Activated CD4-positive, alpha-beta T cell treated with anti-CD3 and anti-CD28 coated beads for 1 hour (primary cell): Measurements from ENCODE around the gene GNB5.

Source experiments
- DNase-seq: peaks from one replicate; pipeline ENCODE4 v3.0.0-alpha.2; 2020

The GNB5 gene

DNA sequence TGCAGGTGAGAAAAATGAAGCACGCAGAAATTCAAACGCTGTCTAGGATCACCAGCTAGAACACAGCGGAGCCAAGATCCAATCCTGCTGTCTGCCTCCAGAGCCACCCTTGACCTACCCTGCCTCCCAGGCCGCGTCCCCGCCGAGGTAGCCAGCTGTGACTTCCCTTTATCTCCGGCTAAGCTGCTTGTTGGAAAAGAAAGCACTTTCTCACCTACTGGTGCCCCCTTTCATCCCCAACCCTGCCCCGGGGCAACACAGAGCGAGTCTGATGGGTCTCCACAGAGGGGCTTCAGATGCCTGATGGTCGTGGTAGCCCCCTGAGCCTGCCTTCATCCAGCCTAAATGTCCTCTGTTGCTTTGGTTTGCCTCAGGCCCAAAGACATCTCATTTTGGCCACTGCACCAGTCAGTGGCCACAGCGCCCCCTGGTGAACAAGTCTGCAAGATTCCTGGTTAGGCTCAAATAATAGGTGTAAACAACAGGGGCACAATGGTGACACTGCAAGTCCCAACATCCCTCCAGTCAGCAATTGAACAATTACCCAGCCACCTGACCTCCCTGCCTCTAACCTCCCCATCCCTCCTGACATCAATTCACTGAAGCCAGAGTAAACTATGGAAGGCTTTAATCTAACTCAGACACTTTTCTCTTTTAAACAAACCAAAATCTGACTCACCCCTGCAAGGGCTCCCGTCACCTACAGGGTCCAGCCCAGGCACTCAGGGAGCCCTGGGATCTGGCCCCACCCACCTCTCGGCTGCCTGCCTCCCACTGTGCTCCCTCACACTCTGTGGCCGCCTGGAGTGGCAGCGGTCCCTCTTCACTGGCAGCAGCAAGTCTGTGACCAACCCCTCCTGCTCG is 51.4 kb downstream of the GNB5 start:
- peak; percentile 31 for DNase-seq

DNA sequence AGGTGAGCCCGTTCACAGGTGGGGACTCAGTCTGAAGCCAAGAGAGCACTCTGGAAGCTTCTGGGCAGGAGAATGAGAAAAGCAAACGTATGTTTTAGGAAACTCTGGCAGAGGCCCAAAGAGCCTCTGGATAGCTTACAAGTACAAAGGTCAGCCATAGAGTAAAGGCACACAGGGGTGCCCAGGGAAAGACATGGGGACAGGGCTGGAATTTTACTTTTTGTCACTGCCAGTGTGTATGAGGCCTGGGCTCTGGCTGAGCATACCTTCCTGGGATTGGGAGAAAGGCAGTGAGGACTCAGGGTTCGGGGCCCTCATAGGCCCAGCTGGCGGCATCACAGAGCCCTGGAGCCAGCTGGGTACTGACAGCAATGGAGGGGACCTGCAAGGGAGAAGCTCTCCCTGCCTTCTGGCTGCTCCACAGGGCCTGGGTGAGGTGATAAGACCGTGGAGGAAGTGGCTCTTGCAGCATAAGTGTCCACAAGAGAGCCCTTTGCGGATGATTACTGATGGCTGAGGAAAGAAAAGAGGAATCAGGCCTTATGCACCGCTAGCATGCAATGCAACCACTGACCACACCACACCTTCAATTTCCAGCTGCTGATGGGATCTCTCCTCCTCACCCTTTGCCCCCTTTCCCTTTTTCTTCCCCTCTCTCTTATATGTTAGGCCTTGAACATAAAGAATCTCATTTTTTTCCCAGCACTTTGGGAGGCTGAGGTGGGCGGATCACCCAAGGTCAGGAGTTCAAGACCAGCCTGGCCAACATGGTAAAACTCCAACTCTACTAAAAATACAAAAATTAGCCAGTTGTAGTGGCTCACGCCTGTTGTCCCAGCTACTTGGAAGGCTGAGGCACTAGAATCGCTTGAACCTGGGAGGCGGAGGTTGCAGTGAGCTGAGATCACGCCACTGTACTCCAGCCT is 53.5 kb downstream of the GNB5 start:
- DNase-seq, result no peak

DNA sequence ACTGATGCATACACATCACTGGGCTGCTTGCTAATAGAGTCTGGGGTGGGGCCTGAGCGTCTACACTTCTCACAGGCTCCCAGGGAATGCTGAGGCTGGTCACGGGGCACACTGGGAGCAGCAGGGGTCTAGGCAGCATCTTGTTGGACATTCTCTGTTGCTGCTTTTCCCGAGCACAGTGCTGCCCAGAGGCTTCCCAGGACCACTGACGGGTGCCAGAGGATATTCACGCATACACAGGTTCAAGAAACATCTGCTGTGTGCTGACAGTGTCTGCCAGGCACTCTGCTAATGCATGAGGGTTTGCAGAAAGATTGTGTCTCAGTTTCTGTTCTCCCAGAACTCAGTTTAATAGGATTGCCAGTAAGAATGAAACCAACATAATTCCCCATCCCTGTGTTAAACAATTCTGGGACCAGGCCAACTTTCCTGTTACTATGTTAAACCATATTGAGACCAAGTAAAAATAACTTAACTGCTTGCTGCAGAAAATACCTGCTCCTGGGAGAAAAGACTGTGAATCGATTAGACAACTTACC is 54.7 kb downstream of the GNB5 start:
- no peak for DNase-seq

DNA sequence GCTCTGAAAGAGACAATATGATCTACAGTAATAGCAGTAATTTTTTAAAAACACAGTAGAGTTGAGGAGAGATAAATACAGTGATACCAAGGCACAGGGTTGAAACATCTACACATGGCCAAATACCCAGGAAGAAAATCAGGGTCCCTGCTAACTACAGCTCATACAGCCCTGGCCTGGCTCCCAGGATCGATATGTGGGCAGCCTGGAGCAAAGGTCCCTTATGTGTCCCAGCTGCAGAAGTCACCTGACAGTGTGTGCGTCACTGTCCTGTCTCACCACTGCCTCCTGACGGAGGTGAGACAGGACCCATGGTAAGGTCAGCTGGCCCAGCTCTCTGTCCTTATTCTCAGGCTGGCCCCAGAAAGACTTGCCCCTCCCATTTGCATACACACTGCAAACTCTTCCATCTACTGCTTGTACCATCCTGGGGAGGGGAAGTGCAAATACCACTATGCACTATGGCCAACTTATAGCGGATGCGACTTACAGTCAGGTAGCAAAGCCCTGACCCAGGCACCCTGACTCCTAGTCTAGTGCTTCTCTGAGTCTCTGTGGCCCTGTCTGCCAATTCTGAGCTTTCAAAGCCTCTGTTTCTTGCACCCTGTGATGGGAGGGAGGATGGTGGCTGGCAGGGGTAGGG is 56.6 kb downstream of the GNB5 start:
- no peak for DNase-seq

DNA sequence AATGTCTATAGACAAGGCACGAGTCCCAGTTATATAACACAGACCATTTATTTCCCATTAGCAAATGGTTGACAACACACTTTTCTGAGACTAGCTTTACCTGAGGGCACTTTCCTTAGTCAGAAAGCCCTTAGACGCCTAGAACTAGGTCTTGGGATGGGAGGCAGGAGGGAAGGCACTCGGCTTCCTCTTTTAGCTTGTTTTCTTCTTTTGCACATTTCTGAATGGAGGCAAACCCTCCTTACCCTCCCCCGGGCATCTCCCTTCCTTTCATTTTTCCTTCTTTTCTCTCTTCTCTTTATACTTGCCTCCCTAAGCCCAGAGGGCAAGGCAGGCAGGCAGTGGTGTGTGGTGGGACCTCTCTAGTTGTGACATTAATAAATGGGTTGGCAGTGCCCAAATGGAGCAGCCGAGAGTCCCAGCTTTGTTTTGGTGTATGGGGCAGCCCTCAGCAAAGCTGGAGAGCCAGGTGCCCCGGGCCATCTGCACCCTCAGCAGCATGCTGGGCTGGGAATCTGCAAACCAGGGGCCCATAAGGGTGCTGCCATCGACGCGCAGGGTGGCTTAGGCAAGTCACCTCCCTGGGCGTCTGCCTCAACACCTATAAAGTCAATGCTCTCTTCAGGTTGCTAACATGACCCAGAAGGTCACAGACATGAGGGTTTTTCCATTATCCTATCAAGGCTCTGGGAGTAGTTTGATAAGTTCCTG is 57.5 kb downstream of the GNB5 start:
- DNase-seq, result no peak

DNA sequence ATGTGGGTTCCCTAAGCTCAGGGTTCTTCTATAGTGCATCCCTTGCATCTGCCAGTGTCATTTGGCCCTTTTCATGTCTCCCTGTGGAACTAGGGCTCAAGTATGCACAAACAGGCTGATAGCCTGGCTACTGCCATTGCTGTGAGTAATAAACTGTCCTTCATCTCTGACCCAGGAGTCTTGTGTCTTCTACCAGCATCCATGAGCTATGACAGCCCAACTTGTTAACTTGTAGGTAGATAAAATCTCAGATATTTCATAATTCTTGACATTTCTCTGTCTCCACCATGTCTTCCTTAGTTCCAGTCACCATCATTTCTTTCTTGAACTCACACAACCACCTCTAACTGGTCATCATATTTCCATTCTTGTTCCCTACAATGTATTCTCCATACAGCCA is 59.1 kb downstream of the GNB5 start:
- DNase-seq, result no peak

DNA sequence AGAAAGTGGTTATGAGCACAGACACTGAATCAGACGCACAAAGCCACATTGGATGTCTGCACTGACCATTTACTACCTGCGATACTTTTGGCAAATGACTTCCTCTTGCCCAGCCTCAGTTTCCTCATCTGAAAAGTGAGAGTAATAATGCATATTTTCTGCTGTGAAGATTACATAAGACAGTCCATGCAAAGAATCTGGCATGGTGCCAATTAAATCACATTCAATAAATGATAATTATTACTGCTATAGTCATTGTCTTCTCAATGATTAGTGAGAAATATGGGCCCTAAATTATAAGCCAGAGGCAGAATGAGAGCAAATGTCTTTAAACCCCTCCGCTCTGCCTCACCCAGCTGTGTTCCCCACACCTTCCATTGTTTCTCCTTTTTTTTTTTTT is 62.6 kb downstream of the GNB5 start:
- DNase-seq, result no peak

DNA sequence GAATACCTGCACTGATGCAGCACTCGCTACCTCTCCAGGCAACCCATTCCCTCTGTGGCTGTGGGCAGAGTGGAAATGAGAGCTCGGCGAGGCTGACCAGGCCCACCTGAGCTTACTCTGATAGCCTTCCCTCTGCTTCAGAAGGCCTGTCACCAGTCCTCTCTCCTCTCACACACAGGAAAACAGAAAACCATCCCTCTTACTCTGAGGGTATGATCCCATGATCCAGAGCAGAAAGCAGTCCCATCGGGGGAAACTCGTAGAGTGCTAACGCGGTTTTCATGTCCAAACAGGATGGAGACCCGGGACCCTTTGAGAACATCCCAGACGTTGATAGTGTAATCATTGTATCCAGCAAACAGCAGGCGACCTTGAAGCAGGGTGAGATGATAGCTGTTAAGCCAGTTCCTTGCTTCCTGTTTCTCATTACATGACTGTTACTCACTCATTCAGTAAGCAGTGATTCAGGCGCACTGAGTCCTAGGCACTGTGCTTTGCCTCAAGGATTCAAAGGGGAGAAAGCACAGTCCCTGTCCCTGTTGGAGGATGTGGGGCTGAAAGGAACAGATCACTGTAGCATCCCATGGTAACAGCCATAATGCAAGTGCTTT is 66.8 kb downstream of the GNB5 start:
- no peak for DNase-seq

DNA sequence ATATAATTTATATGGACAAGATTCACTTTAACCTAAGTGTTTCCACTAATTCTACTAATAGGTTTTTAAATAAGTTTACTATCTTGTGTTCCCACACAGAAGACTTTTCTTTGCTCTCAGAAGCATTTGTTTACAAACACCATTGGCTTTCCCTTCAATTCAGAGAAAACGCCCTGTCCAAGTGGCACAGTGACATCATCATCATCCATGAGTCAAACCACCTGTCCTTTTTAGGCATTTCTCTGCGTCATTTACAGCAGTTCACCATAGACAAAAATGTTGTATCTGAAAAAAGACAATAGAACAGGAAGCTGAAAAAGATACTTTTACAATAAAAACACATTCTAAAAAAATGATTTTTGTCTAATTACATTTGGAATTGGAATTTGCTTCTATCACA is 69.3 kb downstream of the GNB5 start:
- no peak for DNase-seq

DNA sequence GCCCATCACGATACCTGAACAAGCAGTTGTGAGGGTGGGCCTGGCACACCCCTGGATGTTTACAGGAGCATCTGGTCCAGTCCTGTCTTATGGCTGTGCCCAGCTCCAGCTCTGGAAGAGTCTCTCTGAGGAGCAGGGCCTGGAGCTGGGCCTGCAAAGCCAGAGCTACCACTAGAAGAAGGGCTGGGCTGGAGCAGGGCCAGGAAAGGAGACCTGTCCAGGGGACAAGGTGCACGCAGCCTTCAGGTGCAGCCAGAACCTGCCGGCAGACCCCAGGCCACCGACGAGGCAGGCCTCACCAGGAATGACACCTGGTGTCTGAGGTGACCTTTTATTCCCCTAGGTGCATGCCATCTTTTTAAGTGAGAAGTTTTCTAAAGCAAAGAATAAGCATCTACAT is 70.2 kb downstream of the GNB5 start:
- no peak for DNase-seq

DNA sequence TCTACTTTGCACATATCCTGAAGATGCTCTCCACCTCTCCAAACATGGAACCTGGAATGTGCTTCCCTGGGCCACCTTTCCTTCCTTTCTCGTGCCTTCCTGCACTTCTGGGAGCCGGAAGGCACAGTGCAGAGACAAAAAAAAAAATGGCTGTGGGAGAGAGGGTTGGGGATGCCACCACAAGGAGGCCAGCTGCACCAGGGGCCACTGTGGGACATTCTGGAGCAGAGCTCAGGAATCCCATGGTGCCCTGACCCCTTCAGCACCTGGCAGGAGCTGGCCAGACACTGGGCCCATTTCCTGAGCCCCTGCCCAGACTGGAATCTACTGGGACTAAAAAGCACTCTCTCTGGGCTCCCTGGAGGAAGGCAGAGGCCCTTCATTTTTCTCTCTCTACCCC is 70.7 kb downstream of the GNB5 start:
- no peak for DNase-seq

DNA sequence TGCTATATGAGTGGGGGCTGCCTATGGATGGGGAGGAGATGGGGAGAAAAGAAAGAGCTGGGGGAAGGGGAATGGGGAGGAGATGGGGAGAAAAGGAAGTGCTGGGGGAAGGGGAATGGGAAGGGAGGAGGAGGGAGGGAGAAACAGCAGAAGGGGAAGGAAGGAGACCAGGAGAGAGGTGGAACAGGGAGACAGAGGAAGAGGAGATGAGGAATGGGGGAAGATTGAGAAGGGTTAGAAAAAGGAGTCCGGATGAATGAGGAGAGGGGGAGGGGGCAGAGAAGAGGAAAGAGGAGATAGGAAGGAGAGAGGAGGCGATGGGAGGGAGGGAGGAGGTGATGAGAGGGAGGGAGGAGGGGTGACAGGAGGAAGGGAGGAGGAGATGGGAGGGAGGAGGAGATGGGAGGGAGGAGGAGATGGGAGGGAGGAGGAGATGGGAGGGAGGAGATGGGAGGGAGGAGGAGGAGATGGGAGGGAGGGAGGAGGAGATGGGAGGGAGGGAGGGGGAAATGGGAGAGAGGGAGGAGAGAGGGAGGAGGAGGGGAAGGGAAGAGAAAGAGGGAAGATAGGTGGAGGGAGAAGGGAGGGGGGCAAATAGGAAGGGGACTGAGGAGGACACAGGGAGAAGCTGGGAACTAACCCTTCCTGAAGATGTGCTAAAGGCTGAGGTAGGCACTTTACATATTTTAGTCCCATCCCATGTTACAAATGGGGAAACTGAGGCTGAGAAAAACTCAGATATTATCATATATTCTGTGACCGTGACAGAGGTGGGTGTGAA is 72.0 kb downstream of the GNB5 start:
- DNase-seq, result no peak

DNA sequence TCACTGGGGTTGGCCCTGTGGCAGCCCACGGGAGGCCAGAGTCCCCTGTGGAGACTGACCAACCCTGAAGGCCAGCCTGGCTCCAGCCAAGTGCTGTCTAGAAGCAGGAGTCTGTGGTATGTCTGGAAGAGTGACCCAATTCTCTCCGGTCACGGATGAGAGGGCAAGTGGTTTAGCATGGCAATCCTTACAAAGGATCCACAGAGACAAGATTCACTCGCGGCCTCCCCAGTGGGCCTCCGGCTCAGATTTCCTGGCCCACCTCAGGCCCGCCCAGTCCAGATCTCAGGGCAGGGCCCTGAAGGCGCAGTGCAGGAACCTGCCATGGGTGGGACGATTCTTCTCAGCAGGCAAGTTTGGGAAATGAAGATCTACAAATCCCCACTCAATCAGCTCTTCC is 73.6 kb downstream of the GNB5 start:
- DNase-seq, result no peak

DNA sequence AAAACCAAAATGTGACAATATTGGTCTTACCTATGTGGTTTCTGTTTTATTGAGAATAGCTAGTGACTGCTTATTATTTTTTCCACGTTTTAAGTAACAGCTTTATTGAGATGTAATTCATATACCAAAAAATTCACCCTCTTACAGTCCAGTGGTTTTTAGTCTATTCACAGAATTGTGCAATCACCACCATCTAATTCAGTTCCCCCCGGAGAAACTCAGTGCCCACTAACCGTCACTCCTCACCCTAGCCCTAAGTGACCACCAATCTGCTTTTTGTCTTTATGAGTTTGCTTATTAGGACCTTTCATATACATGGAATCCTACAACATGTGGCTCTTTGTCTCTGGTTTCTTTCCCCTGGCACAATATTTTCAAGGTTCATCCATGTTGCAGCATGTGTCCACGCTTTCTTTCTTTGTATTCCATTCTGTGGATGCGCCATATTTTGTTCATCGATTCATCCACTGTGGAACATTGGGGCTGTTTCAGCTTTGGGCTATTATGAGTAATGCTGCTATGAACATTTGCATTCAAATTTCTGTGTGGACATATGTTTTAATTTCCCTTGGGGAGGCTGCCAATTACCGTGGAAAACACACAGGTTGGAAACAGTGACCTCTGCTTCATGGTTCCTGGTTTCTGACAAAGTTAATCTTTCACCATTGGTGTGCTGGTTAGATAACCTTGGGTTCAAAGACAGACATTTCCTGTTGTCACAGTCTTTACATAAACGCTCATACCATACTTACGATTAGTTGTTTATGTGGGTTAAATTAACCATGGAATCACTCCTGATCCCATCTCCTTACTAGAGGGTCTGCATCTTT is 75.4 kb downstream of the GNB5 start:
- no peak for DNase-seq

DNA sequence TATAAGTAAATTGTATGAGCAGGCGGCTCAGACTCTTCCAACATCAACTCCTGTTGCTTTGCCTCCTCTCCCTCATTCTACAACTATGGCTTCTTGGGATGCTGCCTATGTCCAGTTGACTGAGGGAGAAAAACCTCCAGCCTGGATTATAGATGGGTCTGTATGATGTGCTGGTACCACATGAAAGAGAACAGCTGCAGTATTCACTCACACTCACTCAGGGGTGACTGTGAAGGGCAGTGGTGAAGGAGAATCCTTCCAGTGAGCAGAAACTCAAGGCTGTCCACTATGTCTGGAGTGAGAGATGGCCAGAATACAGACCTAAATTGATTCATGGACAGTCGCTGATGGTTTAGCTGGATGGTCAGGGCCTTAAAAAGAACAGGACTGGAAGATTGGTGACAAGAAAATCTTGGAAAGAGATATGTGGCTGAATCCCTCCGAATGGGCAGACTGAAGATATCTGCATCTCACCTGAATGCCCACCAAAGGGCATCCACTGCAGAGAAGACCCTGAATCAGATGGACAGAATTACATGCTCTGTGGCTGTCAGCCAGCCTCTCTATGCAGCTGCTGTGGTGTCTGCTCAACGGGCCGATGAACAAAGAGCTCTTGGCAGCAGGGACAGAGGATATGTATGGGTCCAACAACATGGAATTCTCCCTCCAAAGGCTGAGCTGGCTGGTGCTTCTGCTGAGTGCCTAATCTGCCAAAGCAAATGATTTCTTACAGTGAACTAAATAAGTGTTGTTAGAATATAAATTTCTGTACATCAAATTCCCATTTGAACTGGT is 76.7 kb downstream of the GNB5 start:
- DNase-seq, result no peak

DNA sequence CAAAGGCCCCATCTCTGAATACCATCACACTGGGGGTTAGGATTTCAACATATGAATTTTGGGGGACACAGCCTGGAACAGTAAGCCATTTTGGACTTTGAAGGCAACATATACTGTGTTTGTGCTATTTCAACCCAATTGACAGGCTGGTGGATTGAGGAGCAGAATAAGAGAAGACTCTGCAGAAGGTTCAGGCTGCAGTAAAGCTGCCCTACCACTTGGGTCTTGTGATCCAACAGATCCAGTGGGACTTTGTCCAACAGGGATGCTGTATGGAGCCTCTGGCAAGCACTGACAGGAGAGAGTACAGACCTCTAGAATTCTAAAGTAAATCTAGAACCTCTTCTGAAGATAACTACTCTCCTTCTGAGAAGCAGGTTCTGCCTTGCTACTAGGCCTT is 77.5 kb downstream of the GNB5 start:
- DNase-seq, result no peak

DNA sequence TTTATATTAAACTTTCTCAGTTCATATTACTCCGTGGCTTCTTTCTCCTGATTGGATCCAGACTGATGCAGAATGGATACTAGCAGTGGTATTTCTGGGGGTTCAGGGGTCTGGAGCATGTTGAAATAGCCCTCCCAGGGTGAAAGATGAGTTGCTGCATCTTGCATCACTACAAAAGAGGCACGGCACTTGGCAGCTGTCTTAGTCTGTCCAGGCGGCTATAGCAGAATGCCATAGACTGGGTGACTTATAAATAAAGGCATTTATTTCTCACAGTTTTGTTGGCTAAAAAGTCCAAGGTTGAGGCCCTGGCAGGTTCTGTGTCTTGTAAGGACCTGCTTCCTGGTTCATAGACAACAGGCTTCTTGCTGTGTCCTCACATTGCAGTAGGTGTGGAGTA is 78.0 kb downstream of the GNB5 start:
- DNase-seq, result no peak

DNA sequence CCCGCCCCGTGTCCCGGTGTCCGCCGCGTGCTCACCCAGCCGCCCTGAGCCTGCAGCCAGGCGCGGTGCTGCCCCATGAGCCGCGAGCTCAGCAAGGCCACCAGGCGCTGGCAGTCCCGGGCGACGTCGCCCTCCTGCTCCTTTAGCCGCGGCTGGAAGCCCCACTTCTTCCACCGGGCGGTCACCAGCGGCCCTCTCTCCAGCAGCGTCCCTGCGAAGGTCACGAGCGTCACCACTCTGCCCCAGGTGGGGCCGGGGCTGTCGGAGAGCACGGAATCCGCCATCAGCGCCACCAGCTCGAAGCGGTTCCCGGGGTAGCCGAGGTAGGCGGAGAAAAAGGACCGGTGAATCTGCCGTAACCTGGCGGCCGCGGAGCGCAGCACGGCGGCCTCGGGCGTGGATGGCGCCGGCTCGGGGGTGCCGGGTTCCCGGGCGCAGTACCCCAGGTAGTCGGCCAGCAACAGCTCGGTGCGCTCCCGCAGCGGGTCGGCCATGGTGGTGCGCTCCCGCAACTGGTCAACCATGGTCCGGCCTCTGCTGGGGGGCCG is 78.9 kb downstream of the GNB5 start:
- DNase-seq, result peak; percentile 20

DNA sequence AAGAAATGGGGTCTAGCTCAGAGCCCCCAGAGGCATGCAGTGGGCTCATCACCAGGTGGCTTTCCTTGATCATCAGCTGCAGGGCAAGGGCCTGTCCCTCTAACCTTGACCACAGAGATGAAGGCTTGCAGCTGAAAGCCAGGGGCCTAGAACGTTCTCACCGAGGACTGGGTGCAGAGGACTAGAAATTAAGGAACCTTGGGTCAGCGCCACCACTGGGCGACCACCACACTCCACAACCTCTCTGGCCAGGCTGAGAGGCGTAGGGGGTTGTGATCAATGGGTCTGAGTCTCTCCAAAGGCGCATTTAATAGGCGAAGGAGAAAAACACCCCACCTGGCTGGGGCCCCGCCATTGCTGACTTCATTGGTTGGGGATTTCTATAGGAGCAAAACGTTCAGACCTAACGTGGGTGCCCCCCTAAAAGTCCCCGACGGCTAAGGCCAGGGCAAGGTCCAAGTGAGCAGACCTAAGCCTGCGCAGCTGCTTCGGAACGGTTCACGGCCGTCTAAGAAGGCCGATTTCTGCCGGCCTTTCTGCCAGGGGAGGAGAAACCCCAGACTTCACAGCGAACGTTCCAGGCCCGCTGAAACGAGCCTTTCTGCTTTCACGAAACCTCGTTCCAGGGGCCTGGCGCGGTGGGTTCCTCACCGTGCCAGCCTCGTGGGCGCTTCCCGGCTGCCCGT is 79.5 kb downstream of the GNB5 start:
- DNase-seq, result no peak
